ENCODE measurements around the gene GCDH.

GRCh38 chr19:12945479-12946091 is 54.6 kb downstream of the GCDH start, which contains the start of gene RAD23A:
- no peak for TF ChIP-seq CTCF (IDR thresholded peaks at IDR 0.05)
- no peak for TF ChIP-seq EZH2 (IDR thresholded peaks at IDR 0.05)
